Measurements from ENCODE around the gene TMEM130. TPM values are rescaled to one million over a fixed set of nuclear protein-coding genes. Genes with fewer than 3 reads are reported as not detected.

The TMEM130 gene
- total and polyA plus RNA-seq, 9 of the 15 experiments (the other 6 are each of a cell fraction or from before 2014, with no cell fraction given), result 0.07 TPM; not detected in 8

DNA sequence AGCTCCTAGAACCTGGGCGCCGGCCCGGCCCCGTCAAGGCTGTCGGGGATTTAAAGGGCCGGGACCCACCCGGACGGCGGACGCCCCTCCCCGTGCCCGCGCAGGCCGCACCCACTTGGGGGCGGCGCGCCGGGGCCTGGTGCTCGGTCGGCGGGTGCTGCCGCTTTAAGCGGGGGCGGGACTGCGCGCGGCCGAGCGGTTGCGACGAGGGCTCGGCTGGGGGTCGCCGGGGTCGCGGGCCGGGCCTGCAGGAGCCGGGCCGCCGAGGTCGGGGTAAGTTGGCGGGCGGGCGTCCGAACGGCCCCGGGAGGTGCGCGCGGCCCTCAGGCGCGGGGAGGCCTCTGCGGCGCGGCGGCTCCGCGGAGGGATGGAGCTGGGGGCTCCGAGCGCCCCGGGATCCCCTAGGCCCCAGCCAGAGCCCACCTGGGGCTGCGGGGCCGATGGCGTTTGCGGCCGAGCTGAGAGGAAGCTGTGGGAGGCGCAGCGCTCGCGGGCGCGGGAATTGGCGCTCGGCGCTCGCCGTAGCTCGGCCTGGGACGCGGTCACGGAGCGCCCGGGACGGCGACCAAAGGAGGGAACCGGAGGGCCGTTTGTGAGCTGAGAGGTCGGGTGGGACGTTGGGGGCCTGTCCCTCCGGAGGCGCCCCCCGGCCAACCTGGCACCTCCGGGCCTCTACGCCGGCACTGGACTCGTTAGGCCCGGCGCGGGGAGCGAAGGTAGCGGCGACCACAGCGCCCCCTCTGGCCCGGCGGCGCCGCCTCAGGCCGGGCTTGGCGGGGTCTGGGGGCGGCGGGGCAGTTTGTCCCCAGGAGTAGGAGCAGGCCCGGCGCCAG lies 8.8 kb upstream of the TMEM130 start, which contains the start of gene TRRAP (continued):
- TF ChIP-seq, protein P1, sequence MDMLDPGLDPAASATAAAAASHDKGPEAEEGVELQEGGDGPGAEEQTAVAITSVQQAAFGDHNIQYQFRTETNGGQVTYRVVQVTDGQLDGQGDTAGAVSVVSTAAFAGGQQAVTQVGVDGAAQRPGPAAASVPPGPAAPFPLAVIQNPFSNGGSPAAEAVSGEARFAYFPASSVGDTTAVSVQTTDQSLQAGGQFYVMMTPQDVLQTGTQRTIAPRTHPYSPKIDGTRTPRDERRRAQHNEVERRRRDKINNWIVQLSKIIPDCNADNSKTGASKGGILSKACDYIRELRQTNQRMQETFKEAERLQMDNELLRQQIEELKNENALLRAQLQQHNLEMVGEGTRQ (CRISPR knock-in tag; IDR thresholded peaks at IDR 0.05), result no peak
- no peak for TF ChIP-seq ZC3H4 (CRISPR knock-in tag; IDR thresholded peaks at IDR 0.05; ENCODE audit: borderline replicate concordance)
- no peak for TF ChIP-seq CBX8 (IDR thresholded peaks at IDR 0.05; ENCODE audit: borderline replicate concordance, extremely low read depth, low read depth, low read length, poor library complexity, severe bottlenecking)
- no peak for TF ChIP-seq ZNF134 (CRISPR knock-in tag; conservative IDR thresholded peaks at IDR 0.05)
- TF ChIP-seq PCBP2 (IDR thresholded peaks at IDR 0.05; ENCODE audit: low read depth, low read length, poor library complexity, severe bottlenecking), result no peak
- TF ChIP-seq NR3C1 (CRISPR knock-in tag; IDR thresholded peaks at IDR 0.05), result peak; percentile 69
- peak; percentile 47; the same call in 1 of the 2 replicates for TF ChIP-seq MYC (IDR thresholded peaks at IDR 0.05; ENCODE audit: low read depth, low read length)
- no peak for TF ChIP-seq MYC (CRISPR knock-in tag; IDR thresholded peaks at IDR 0.05; ENCODE audit: borderline replicate concordance, low read depth)
- peak; percentile 97 for TF ChIP-seq ATF6 (CRISPR knock-in tag; IDR thresholded peaks at IDR 0.05)
- peak; percentile 82 for TF ChIP-seq PCBP1 (IDR thresholded peaks at IDR 0.05; ENCODE audit: low read depth, low read length, poor library complexity, severe bottlenecking)
- no peak for TF ChIP-seq BRF1 (IDR thresholded peaks at IDR 0.05; ENCODE audit: borderline replicate concordance, extremely low read depth, insufficient read length)
- no peak for TF ChIP-seq ZBTB49 (CRISPR knock-in tag; IDR thresholded peaks at IDR 0.05; ENCODE audit: borderline replicate concordance)
- no peak for TF ChIP-seq BRD4 (IDR thresholded peaks at IDR 0.05)
- no peak for TF ChIP-seq ZC3H8 (IDR thresholded peaks at IDR 0.05)
- no peak for TF ChIP-seq EZH2 (IDR thresholded peaks at IDR 0.05; ENCODE audit: borderline replicate concordance, low read depth, low read length)
- no peak for TF ChIP-seq MAFF (IDR thresholded peaks at IDR 0.05; ENCODE audit: low read length)
- peak; percentile 88 for TF ChIP-seq TAF1 (IDR thresholded peaks at IDR 0.05; ENCODE audit: control insufficient read depth, extremely low read depth, insufficient read depth, low read length, severe bottlenecking)
- TF ChIP-seq ZNF445 (CRISPR knock-in tag; IDR thresholded peaks at IDR 0.05; ENCODE audit: low read depth), result no peak
- TF ChIP-seq RFX7 (CRISPR knock-in tag; IDR thresholded peaks at IDR 0.05), result no peak
- no peak for TF ChIP-seq RUNX1 (IDR thresholded peaks at IDR 0.05; ENCODE audit: low read depth)
- no peak for TF ChIP-seq ZNF253 (CRISPR knock-in tag; conservative IDR thresholded peaks at IDR 0.05)
- peak; percentile 99 for TF ChIP-seq MTA3 (IDR thresholded peaks at IDR 0.05; ENCODE audit: borderline replicate concordance)
- no peak for TF ChIP-seq ZFP1 (CRISPR knock-in tag; IDR thresholded peaks at IDR 0.05)
- peak; percentile 23 for TF ChIP-seq ZNF146 (CRISPR knock-in tag; IDR thresholded peaks at IDR 0.05; ENCODE audit: unreplicated experiment)

All from K562 (cell line).